Measurements from ENCODE around the gene NR2E1. TPM values are rescaled to one million over a fixed set of nuclear protein-coding genes. Genes with fewer than 3 reads are reported as not detected.

NR2E1 gene
- total RNA-seq (2013; cell fraction: nucleolus; rRNA removed): not detected in 2 replicates
- total RNA-seq (2014; rRNA removed): not detected in 2 replicates
- total RNA-seq (2014; rRNA removed; fragmentation: Illumina TruSeq; extraction: Trizol): not detected in 2 replicates
- not detected in 2 replicates for total RNA-seq (2021)
- not detected for polyA plus RNA-seq (2011; ENCODE audit: low read depth)
- polyA plus RNA-seq (2011; rRNA removed): not detected in 2 replicates
- polyA plus RNA-seq (2011; cell fraction: cytosol; rRNA removed): not detected in 2 replicates
- not detected in 2 replicates for polyA plus RNA-seq (2011; cell fraction: nucleus; rRNA removed)
- polyA plus RNA-seq (2012): not detected in 2 replicates
- polyA plus RNA-seq (2014; fragmentation: Illumina TruSeq; extraction: Trizol): not detected in 2 replicates
- not detected for polyA plus RNA-seq (2014; fragmentation: Nextera tagmentation; extraction: Ambion mirVana)
- not detected in 2 replicates for polyA plus RNA-seq (2014; rRNA removed)
- polyA plus RNA-seq (2016; fragmentation: Nextera tagmentation; extraction: Ambion mirVana): not detected
- polyA minus RNA-seq (2011; rRNA and poly(A)+ RNA removed): not detected in 2 replicates
- not detected in 2 replicates for polyA minus RNA-seq (2011; cell fraction: cytosol; rRNA and poly(A)+ RNA removed)
- not detected in 2 replicates for polyA minus RNA-seq (2011; cell fraction: nucleus; rRNA and poly(A)+ RNA removed)
- not detected for Bru-seq, nascent RNA
- BruChase-seq, experiment 1, labeled RNA remaining after a 6-hour chase: not detected
- BruChase-seq, experiment 2, labeled RNA remaining after a 2-hour chase: not detected
- long read RNA-seq, experiment 1: 0 reads
- long read RNA-seq, experiment 2: 0 reads

GRCh38 chr6:108165714-108166663 lies at the start of gene NR2E1:
NR2E1 (plus strand) TSS chr6:108166022; CDS start chr6:108166766, 744 bp downstream.
- ChIA-PET RAD21 (ENCODE audit: unreplicated experiment) (no interaction called here), SMC1A (ENCODE audit: uncharacterized antibody, unreplicated experiment) (no interaction called here), POLR2A (no interaction called here), CTCF (no interaction called here)
- H3K9me3 ChIP-seq (replicated peaks; ENCODE audit: control insufficient read depth, insufficient read depth, low read length): no peaks in the 10 kb centered on the region; the same call in 2 of the 3 replicates
- H3K4me1 ChIP-seq (ENCODE audit: control insufficient read depth, insufficient read depth, low read length): no peaks in the 10 kb centered on the region
- H3K9ac ChIP-seq (ENCODE audit: control insufficient read depth, insufficient read depth, low read length): no peak within 1 kb of the TSS
- H4K20me1 ChIP-seq (ENCODE audit: control insufficient read depth, insufficient read depth): no peaks in the 10 kb centered on the region
- FAIRE-seq (no peak), DNase-seq (ENCODE audit: low read depth, low spot score) (no peak), ATAC-seq (no peak)
- BruUV-seq (replicated peaks): no TSS peak
- in situ Hi-C loops (cut with MboI): no loop called here
- no peak within 1 kb of the TSS for H3K4me2 ChIP-seq (ENCODE audit: control insufficient read depth, insufficient read depth)
- no peak within 1 kb of the TSS for H3K27ac ChIP-seq (ENCODE audit: control insufficient read depth, insufficient read depth)
- WGBS (ENCODE audit: insufficient coverage, insufficient replicate concordance, low lambda C conversion rate, missing lambda C conversion rate): 52% methylated on average over 54 of the region's 54 CpGs
- no peaks in the 10 kb centered on the region for H3K36me3 ChIP-seq (ENCODE audit: control insufficient read depth in 2 of 2, insufficient read depth in 2 of 2, low read length in 1 of 2)
- TF ChIP-seq ELK1 (IDR thresholded peaks at IDR 0.05; ENCODE audit: low read depth, low read length): no peak
- TF ChIP-seq SUZ12 (IDR thresholded peaks at IDR 0.05; ENCODE audit: unreplicated experiment): peak; percentile 34
- no peak for TF ChIP-seq RFX5 (IDR thresholded peaks at IDR 0.05; ENCODE audit: low read depth, low read length)
- no peaks in the 10 kb centered on the region for H3K79me2 ChIP-seq (ENCODE audit: control insufficient read depth, insufficient read depth, low read length)
- no peak within 1 kb of the TSS for H3K4me3 ChIP-seq
- intact Hi-C loops (cut with micrococcal nuclease; ENCODE audit: unreplicated experiment): no loop called here
- H2AFZ ChIP-seq (ENCODE audit: control insufficient read depth, low read depth, low read length): no peak within 1 kb of the TSS
- peaks cover 37 to 39% of the 10 kb centered on the region in 2 experiments for H3K27me3 ChIP-seq (replicated peaks in 1 of 2; ENCODE audit: control insufficient read depth in 2 of 2, insufficient read depth in 2 of 2, low read length in 1 of 2)

Data from GM12878 (cell line).